C4-2B (cell line): ENCODE data around the gene STX8.

Source experiments
- CTCF ChIP-seq: fragments of 450-650 bp; conservative IDR thresholded peaks from 2 replicates; pipeline ENCODE4 v1.5.1; 2017; ENCODE audit warnings: mild to moderate bottlenecking
- ZFX ChIP-seq: fragments of 450-650 bp; IDR thresholded peaks from 2 replicates; pipeline ENCODE4 v1.6.1; 2017

DNA sequence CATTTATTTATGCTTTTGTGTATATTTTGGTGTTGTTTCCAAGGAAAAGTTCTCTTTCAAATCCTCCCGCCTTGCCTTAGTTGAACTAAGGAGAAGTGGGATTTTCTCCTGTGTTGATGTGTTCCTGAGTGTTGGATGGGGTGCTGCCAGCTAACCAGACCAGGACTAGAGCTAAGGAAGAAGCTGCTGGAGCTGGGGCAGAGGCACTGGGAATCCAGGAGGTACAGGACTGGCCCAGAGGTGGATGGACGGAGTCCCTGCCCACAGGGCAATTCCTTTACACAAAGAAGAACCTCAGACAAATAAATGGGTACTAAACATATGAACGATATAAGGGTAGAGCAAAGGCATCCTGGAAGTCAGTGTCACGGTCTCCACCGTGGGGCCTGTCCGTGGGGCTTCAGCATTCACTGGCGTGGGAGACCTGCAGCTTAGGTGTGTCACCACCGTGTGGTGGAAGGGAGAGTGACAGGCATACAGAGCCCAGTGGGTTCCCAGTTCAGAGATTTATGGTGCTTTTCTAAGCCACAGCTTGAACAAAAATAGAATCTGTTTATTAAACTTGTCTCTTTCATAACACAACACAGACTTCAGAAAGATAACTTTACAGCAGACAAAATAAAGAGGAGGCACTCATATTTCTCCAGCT lies 283.6 kb downstream of the STX8 start:
- TF ChIP-seq CTCF: peak; percentile 86
- no peak for TF ChIP-seq ZFX
